ENCODE data around the gene CCDC192. TPM values are rescaled to one million over a fixed set of nuclear protein-coding genes. Genes with fewer than 3 reads are reported as not detected.

The CCDC192 gene
- total RNA-seq, 1 experiment from 2014 or later: not detected

Other genes starting within 250 kb of the CCDC192 start
- gene PRRC1, start 185.8 kb upstream of the CCDC192 start, total RNA-seq (2014; rRNA removed; shearing (Covaris generic)): 57.9 and 65.8 TPM in 2 replicates
- not detected in 2 replicates for gene CTXN3, start 54.3 kb upstream of the CCDC192 start, total RNA-seq (2014; rRNA removed; shearing (Covaris generic))

Data from SJCRH30 (cell line).